Dedifferentiated amniotic fluid mesenchymal stem cell (primary cell): ENCODE results near the gene CCM2.

Source experiments
- DNase-seq: peaks from one replicate; pipeline ENCODE4 v3.0.0-alpha.2; 2016; ENCODE audit errors: extremely low spot score

Gene CCM2

DNA sequence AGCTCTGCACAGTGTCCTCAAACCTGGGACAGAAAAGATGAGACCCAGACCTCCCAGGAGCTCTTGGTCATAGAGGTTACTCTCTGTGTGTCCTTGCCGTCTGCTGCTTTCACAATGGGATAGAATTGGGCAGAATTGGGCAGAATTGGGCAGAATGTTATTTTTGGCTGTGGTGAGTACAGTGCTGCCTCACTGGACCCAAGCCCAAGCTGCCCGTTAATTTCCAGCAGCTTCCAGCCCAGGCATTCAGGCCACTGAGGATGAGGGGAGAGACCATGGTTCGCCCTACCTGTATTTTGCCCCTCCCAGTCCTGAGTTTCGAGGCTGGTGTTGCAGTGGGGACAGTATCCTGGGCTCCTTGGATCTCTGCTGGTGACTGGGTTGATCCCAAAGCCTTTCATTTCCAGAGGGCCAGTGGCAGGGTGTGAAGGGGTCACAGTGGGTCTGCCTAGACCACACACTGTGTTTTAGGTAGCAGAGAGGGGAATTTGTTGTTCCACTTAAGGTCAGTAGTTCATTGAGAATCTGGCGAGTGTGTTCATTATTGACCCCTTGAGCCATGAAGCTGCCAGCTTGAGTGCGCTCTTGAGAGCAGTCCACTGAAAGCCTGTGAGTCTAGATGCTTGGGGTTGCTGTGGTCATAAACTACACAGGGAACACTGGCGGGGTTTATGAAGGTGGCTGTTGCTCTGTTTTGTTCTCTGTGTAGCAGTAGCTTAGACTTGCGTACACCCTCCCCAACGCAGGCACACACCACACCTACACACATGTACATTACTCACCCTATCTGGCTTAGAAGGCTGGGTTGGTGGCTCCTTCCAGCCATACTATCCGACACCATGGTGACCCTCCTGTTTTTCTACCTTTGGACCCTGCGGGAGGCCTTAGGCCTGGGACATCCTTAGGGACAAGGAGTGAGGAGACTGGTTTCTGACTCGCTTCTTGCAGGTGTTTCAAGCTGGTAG lies 65.3 kb downstream of the CCM2 start:
- no peak for DNase-seq

- DNase-seq: no peak
These were observed 66.4 kb downstream of the CCM2 start for GRCh38 chr7:45066409-45066808.

- DNase-seq: no peak
These were observed 67.6 kb downstream of the CCM2 start for GRCh38 chr7:45067582-45067981.

GRCh38 chr7:45068236-45069023 lies 68.4 kb downstream of the CCM2 start:
- no peak for DNase-seq

- DNase-seq: no peak
These were observed 69.6 kb downstream of the CCM2 start for GRCh38 chr7:45069444-45070253.

DNA sequence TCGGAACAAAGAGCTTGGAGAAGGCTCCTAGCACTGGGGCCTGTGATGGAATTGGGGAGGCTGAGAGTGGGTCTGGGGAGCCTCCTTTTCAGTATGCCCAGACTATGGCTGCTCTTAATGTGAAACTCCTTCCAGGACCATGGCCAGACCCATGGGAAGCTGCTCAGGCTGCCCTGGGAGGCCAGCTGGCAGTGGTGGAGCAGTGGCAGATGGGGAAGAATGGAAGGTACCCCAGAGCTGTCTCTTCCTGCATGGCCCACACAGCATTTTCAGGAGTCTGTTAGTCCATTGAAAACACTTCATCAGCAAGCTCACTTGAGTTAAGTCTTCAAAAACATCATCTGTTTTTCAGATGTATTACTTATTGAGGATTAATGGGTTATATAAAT lies 70.2 kb downstream of the CCM2 start:
- DNase-seq: no peak

- DNase-seq: no peak
These were observed 71.5 kb downstream of the CCM2 start for GRCh38 chr7:45071528-45071927.

GRCh38 chr7:45072131-45073030 lies 72.4 kb downstream of the CCM2 start:
- no peak for DNase-seq

DNA sequence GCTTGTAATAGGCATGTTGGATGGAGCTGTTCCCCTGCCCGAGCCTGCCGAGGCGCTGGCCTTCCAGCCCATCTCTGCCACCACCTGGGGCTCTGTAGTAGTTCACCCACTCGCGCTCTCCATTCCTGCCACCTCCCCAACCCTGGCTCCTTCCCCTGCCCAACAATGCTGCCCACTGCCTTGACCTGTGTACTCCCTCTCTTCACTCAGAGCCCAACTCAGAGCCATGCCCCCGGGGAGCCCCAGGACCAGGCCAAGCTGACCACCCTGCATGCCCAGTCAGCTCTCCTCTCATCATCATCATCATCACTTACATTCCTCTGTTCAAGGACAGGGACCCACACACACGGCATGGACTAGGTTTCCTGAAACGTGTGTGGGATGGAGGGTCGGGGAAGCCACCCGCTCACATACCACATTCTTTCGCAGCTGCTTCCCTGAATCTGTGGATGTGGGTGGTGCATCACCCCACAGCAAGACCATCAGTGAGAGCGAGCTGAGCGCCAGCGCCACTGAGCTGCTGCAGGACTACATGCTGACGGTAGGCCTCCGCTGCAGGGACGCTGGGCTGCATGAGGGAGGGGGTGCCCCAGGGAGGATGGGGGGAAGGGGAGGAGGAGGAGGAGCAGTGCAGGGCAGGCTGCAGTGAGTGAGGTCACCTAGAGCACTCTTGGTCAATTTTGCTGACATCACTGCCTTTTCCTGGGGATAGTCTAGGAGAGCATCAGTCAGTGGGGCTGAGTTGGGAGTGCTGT lies 73.2 kb downstream of the CCM2 start:
- DNase-seq: no peak

- DNase-seq: no peak
These were observed 74.0 kb downstream of the CCM2 start for GRCh38 chr7:45073786-45074527.

DNA sequence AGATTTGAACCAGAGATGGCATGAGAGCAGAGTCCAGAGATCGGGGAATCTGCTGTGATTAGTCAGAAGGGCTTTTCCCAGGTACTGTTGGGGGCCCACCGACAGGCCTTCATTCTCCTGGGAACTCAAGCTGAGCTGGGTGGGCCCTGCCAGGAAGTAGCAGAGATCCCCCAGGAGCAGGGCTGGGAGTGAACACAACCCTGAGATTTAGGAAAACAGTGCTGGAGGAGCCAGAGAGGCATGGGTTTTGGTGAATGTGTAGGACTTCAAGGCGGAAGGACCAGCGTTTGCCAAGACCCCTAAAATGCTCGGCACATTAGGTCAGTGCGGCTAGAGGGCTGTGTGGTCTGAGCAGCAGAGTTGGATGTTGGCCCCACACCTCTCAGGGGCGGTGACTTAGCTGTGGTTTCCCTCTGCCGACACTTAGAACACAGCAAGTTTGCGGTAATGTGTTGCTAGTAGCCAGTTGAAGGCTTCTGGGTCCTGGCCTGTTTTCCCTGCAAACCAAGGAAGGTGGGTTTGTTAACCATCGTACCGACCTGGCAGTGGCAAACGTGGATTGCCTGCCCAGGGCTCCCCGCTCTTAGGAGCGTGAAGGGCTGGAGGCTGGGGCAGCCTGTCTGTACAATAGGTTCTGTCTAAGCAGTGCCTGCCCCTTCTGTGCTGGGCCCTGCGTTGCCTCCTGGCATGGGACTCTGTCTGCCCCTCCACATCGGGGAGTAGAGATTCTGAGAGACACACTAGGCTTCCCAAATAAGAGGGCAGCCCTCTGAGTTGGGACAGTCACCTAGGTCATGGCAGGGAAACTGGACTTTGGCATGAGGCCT lies 74.7 kb downstream of the CCM2 start:
- no peak for DNase-seq

- DNase-seq: no peak
These were observed 75.3 kb downstream of the CCM2 start for GRCh38 chr7:45075355-45075644.

DNA sequence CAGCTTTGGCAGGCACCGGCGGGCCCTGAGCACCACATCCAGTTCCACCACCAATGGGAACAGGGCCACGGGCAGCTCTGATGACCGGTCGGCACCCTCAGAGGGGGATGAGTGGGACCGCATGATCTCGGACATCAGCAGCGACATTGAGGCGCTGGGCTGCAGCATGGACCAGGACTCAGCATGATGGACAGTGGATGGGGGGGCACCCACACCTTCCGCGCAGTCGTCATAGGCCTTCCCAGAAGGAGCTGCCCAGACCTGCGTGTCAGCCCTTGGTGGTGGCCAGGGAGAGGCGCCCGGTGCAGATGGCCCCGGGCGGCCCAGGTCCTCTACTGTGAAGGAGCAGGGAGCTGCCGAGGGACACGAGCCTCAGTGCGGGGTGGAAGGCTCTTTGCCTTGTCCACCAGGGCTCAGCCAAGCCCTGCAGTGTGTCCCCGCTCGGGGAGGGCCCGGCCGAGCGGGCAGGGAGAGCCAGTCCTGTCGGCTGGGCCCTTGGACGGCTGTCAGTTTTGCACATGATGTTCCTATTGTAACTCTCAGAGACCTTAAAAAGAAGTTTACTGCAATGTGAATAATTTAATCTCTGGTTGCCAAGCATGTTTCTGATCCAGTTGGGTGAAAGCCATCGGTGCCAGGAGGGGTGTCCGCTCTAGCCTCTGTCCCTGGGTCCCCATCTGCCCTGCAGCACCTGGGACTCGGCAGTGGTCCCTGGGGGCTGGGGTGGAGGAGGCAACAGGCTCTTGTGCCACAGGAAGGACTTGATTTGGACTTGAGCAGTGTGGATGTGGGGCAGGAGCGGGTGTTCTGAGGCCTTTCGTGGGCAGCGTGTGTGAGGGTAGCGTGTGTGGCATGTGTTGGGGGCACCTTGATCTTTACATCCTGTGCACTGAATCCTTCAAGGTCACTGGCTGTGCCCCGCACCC lies 76.1 kb downstream of the CCM2 start:
- no peak for DNase-seq

GRCh38 chr7:45076946-45077345 lies 76.9 kb downstream of the CCM2 start:
- DNase-seq: no peak

- DNase-seq: no peak
These were observed 77.6 kb downstream of the CCM2 start for GRCh38 chr7:45077579-45077978.

DNA sequence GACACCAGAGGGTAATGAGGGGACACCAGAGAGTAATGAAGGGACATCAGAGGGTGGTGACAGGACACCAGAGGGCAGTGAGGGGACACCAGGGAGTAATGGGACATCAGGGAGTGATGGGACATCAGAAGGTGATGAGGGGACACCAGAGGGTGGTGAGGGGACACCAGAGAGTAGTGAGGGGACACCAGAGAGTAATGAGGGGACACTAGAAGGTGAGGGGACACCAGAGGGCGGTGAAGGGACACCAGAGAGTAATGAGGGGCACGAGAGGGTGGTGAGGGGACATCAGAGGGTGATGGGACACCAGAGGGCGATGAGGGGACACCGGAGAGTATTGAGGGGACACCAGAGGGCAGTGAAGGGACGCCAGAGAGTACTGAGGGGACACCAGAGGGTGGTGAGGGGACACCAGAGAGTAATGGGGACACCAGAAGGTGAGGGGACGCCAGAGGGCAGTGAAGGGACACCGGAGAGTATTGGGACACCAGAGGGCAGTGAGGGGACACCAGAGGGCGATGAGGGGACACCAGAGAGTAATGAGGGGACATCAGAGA lies 78.2 kb downstream of the CCM2 start:
- no peak for DNase-seq

DNA sequence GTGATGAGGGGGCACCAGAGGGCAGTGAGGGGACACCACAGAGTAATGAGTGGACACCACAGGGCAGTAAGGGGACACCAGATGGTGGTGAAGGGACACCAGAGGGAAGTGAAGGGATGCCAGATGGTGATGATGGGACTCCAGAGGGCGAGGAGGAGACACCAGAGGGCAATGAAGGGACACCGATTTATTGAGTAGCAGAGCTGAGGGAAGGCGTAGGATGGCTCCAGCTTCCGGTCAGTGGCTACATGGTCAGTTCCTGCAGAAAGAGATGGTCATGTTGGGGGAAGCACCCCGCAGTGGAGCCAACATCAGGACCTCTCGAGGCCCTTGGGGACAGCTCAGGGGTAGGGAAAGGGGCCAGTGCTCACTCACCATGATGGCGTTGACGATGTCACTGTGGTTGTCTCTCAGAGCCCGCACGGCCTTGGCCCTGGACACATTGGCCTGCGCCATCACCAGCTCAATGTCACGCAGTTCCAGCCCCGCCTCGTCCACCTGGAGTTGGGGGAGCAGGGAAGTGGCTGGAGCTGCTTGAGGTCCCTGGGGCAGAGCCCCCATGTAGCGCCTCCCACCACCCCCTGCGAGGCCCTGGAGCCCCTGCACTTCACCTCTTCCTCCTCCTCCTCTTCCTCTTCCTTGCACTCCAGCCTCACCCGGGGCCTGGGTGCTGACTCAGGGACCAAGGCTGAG lies 80.4 kb downstream of the CCM2 start:
- no peak for DNase-seq
